SH-SY5Y (cell line): ENCODE measurements around the gene ZNF689.

Source experiments
- GATA2 ChIP-seq: IDR thresholded peaks from 2 replicates; pipeline ENCODE4 v1.6.1; 2011; ENCODE audit warnings: mild to moderate bottlenecking, low read depth, low read length
- GATA3 ChIP-seq: IDR thresholded peaks from 2 replicates; pipeline ENCODE4 v1.6.1; 2011; ENCODE audit warnings: low read depth, mild to moderate bottlenecking, low read length, moderate library complexity

GRCh38 chr16:30592871-30593270 lies 17.3 kb downstream of the ZNF689 start:
- TF ChIP-seq GATA2 (no peak), GATA3 (no peak)
